ENCODE data around the gene UNK. TPM values are rescaled to one million over a fixed set of nuclear protein-coding genes. Genes with fewer than 3 reads are reported as not detected.
"Not testable (repeated sequence)": the region's sequence is repeated elsewhere in the genome, so short reads cannot be mapped to it uniquely, and the experiment has no call there.

UNK gene
- total and polyA plus RNA-seq, 9 donors = 12.7 to 58.1 (median 39.9) TPM

DNA sequence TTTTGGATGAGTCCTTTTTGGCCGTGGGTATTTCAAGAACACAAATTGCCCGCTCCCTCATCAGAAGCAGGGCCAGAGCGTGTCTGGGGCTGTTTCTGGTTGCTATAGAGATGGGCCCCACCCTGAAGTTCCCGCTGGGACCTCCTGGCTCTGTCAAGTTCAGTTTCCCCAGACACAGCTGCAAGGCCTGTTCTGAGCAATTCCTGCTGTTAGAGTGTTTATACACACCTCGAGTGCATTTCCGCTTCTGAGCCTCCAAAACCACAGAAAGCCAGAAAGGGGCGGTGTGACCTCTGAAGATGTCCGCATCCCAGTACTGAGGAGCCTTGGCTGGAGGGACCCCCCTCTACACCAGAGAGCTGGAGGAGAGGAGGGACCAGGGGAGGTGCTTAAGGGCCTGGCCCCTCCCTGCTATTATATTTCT lies 79.9 kb downstream of the UNK start:
- TF ChIP-seq POLR2A (IDR thresholded peaks at IDR 0.05) (no peak), CTCF (IDR thresholded peaks at IDR 0.05) (peak in 1 of 3 donors; percentile 14), EP300 (IDR thresholded peaks at IDR 0.05) (no peak)
- no peaks in the 10 kb centered on the region for H3K9me3 ChIP-seq
- H3K4me3 ChIP-seq = no peak overlapping the region
- H3K27ac ChIP-seq = peak overlapping the region; percentile 14 to 46
- DNase-seq = peak; percentile 60 to 86 (median 73)
- intact Hi-C loops (cut with DNase I) = no loop called here
- no peaks in the 10 kb centered on the region for H3K27me3 ChIP-seq
- H3K4me1 ChIP-seq (ENCODE audit: insufficient read depth) = peaks cover 2% of the 10 kb centered on the region
- 5 to 11% (median 6%) methylated on average over 8 of the region's 8 CpGs for WGBS, 3 donors
- H3K36me3 ChIP-seq = no peaks in the 10 kb centered on the region

GRCh38 chr17:75864887-75865286 lies 80.3 kb downstream of the UNK start:
- H3K9me3 ChIP-seq; intact Hi-C loops (cut with DNase I); H3K36me3 ChIP-seq; H3K27me3 ChIP-seq; DNase-seq; H3K4me1 ChIP-seq (ENCODE audit: insufficient read depth); H3K4me3 ChIP-seq: not testable (repeated sequence)
- 51 to 62% (median 58%) methylated on average over 4 of the region's 4 CpGs for WGBS, 3 donors
- peak overlapping the region in 1 of 2 donors; percentile 14 for H3K27ac ChIP-seq

GRCh38 chr17:75865404-75866188 lies 81.0 kb downstream of the UNK start:
- H3K27me3 ChIP-seq; H3K9me3 ChIP-seq; H3K4me1 ChIP-seq (ENCODE audit: insufficient read depth); H3K4me3 ChIP-seq; DNase-seq; intact Hi-C loops (cut with DNase I); H3K36me3 ChIP-seq: not testable (repeated sequence)
- H3K27ac ChIP-seq = peak overlapping the region in 1 of 2 donors; percentile 14
- 69 to 76% (median 72%) methylated on average over 17 of the region's 17 CpGs for WGBS, 3 donors

- peaks cover 12% of the 10 kb centered on the region for H3K4me1 ChIP-seq (ENCODE audit: insufficient read depth)
- H3K4me3 ChIP-seq; H3K36me3 ChIP-seq; H3K9me3 ChIP-seq; intact Hi-C loops (cut with DNase I); H3K27me3 ChIP-seq; DNase-seq: not testable (repeated sequence)
- WGBS, 3 donors = 72 to 84% (median 79%) methylated on average over 12 of the region's 12 CpGs
- peak overlapping the region in 1 of 2 donors; percentile 43 for H3K27ac ChIP-seq
These were observed 84.2 kb downstream of the UNK start for GRCh38 chr17:75868730-75869281.

- WGBS, 3 donors = 23 to 33% (median 27%) methylated on average over 23 of the region's 23 CpGs
These were observed 84.9 kb downstream of the UNK start for GRCh38 chr17:75869282-75870141.

DNA sequence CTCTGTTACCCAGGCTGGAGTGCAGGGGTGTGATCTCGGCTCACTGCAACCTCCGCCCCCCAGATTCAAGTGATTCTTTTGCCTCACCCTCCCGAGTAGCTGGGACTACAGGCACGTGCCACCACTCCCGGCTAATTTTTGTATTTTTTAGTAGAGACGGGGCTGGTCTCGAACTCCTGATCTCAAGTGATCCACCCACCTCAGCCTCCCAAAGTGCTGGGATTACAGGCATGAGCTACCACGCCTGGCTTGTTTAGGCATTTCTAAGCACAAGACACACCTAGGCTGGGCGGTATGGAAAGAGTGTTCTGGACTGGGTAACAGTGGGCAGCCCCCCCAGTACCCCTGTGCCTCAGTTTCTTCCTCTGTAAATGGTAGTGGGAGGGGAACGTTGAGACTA lies 85.6 kb downstream of the UNK start:
- intact Hi-C loops (cut with DNase I) = loop anchor here in 1 of 4 donors (10.0 kb wide), 1 partner anchor 95 kb away; a partner anchor contains a TSS
- H3K9me3 ChIP-seq, DNase-seq, H3K4me3 ChIP-seq, H3K27me3 ChIP-seq, H3K36me3 ChIP-seq: not testable (repeated sequence)
- 46 to 68% (median 61%) methylated on average over 10 of the region's 10 CpGs for WGBS, 3 donors
- H3K27ac ChIP-seq = peak overlapping the region; percentile 43 to 71
- peaks cover 12% of the 10 kb centered on the region for H3K4me1 ChIP-seq (ENCODE audit: insufficient read depth)

More at GRCh38 chr17:75869282-75870141, 84.9 kb downstream of the UNK start:
- Histone ChIP-seq H3K9me3 (no peaks in the 10 kb centered on the region), H3K27me3 (no peaks in the 10 kb centered on the region), H3K27ac (peak overlapping the region; percentile 43 to 71), H3K4me1 (ENCODE audit: insufficient read depth) (peaks cover 12% of the 10 kb centered on the region), H3K4me3 (no peak overlapping the region), H3K36me3 (no peaks in the 10 kb centered on the region)
- DNase-seq = peak in 2 of 5 donors; percentile 62 to 71
- TF ChIP-seq POLR2A (IDR thresholded peaks at IDR 0.05) (no peak), CTCF (IDR thresholded peaks at IDR 0.05) (no peak)
- intact Hi-C loops (cut with DNase I) = loop anchor here in 1 of 4 donors (10.0 kb wide), 1 partner anchor 95 kb away; a partner anchor contains a TSS

Data from ovary (tissue), 9 donors.